ENCODE results near the gene ANKRD16.

The ANKRD16 gene

GRCh38 chr10:5835446-5836095 is 54.1 kb downstream of the ANKRD16 start:
- no peak overlapping the region for H2AFZ ChIP-seq (ENCODE audit: low read depth, low read length)
- ATAC-seq (ENCODE audit: insufficient read depth, low read depth) (no peak), DNase-seq (no peak)
- TF ChIP-seq CTCF (IDR thresholded peaks at IDR 0.05; ENCODE audit: borderline replicate concordance, extremely low read depth, low read length, poor library complexity, severe bottlenecking) (no peak), EZH2 (IDR thresholded peaks at IDR 0.05; ENCODE audit: borderline replicate concordance, low read depth, low read length, severe bottlenecking) (no peak)
- no peaks in the 10 kb centered on the region for H3K9me3 ChIP-seq (ENCODE audit: insufficient read depth, low read length, severe bottlenecking)
- H3K27ac ChIP-seq (ENCODE audit: low read length), result no peak overlapping the region
- H3K36me3 ChIP-seq (ENCODE audit: insufficient read depth, low read length), result no peaks in the 10 kb centered on the region
- H3K4me1 ChIP-seq (ENCODE audit: insufficient read depth, low read length), result no peaks in the 10 kb centered on the region
- H4K20me1 ChIP-seq (ENCODE audit: insufficient read depth, low read length), result no peaks in the 10 kb centered on the region
- no peaks in the 10 kb centered on the region for H3K79me2 ChIP-seq (ENCODE audit: insufficient read depth, low read length)
- H3K9ac ChIP-seq (ENCODE audit: low read depth, low read length), result no peak overlapping the region
- no peaks in the 10 kb centered on the region for H3K27me3 ChIP-seq (ENCODE audit: insufficient read depth, low read length, poor library complexity)
- H3K4me2 ChIP-seq (ENCODE audit: insufficient read depth, low read length), result no peak overlapping the region
- no peak overlapping the region for H3K4me3 ChIP-seq (ENCODE audit: low read depth in 1 of 2, low read length in 2 of 2)

- Histone ChIP-seq H3K4me1 (ENCODE audit: insufficient read depth, low read length) (no peaks in the 10 kb centered on the region), H4K20me1 (ENCODE audit: insufficient read depth, low read length) (no peaks in the 10 kb centered on the region), H2AFZ (ENCODE audit: low read depth, low read length) (no peak overlapping the region), H3K4me3 (ENCODE audit: low read depth in 1 of 2, low read length in 2 of 2) (no peak overlapping the region), H3K27me3 (ENCODE audit: insufficient read depth, low read length, poor library complexity) (no peaks in the 10 kb centered on the region), H3K27ac (ENCODE audit: low read length) (no peak overlapping the region), H3K9ac (ENCODE audit: low read depth, low read length) (no peak overlapping the region), H3K9me3 (ENCODE audit: insufficient read depth, low read length, severe bottlenecking) (no peaks in the 10 kb centered on the region), H3K79me2 (ENCODE audit: insufficient read depth, low read length) (no peaks in the 10 kb centered on the region), H3K36me3 (ENCODE audit: insufficient read depth, low read length) (no peaks in the 10 kb centered on the region), H3K4me2 (ENCODE audit: insufficient read depth, low read length) (no peak overlapping the region)
- no peak for DNase-seq
- TF ChIP-seq CTCF (IDR thresholded peaks at IDR 0.05; ENCODE audit: borderline replicate concordance, extremely low read depth, low read length, poor library complexity, severe bottlenecking), result no peak
- TF ChIP-seq EZH2 (IDR thresholded peaks at IDR 0.05; ENCODE audit: borderline replicate concordance, low read depth, low read length, severe bottlenecking), result no peak
- ATAC-seq (ENCODE audit: insufficient read depth, low read depth), result no peak
These were observed 55.9 kb downstream of the ANKRD16 start for GRCh38 chr10:5833814-5834213.

- DNase-seq (no peak), ATAC-seq (ENCODE audit: insufficient read depth, low read depth) (no peak)
- Histone ChIP-seq H3K27ac (ENCODE audit: low read length) (no peak overlapping the region), H4K20me1 (ENCODE audit: insufficient read depth, low read length) (no peaks in the 10 kb centered on the region), H3K9me3 (ENCODE audit: insufficient read depth, low read length, severe bottlenecking) (no peaks in the 10 kb centered on the region), H3K4me3 (ENCODE audit: low read depth in 1 of 2, low read length in 2 of 2) (no peak overlapping the region), H3K4me1 (ENCODE audit: insufficient read depth, low read length) (no peaks in the 10 kb centered on the region), H3K27me3 (ENCODE audit: insufficient read depth, low read length, poor library complexity) (no peaks in the 10 kb centered on the region), H3K36me3 (ENCODE audit: insufficient read depth, low read length) (no peaks in the 10 kb centered on the region), H2AFZ (ENCODE audit: low read depth, low read length) (no peak overlapping the region), H3K9ac (ENCODE audit: low read depth, low read length) (no peak overlapping the region), H3K4me2 (ENCODE audit: insufficient read depth, low read length) (no peak overlapping the region), H3K79me2 (ENCODE audit: insufficient read depth, low read length) (no peaks in the 10 kb centered on the region)
- no peak for TF ChIP-seq EZH2 (IDR thresholded peaks at IDR 0.05; ENCODE audit: borderline replicate concordance, low read depth, low read length, severe bottlenecking)
- no peak for TF ChIP-seq CTCF (IDR thresholded peaks at IDR 0.05; ENCODE audit: borderline replicate concordance, extremely low read depth, low read length, poor library complexity, severe bottlenecking)
These were observed 56.7 kb downstream of the ANKRD16 start for GRCh38 chr10:5832946-5833345.

- Histone ChIP-seq H3K9ac (ENCODE audit: low read depth, low read length) (no peak overlapping the region), H3K4me3 (ENCODE audit: low read depth in 1 of 2, low read length in 2 of 2) (no peak overlapping the region), H3K9me3 (ENCODE audit: insufficient read depth, low read length, severe bottlenecking) (no peaks in the 10 kb centered on the region), H3K27me3 (ENCODE audit: insufficient read depth, low read length, poor library complexity) (no peaks in the 10 kb centered on the region), H3K4me1 (ENCODE audit: insufficient read depth, low read length) (no peaks in the 10 kb centered on the region), H4K20me1 (ENCODE audit: insufficient read depth, low read length) (no peaks in the 10 kb centered on the region), H3K79me2 (ENCODE audit: insufficient read depth, low read length) (no peaks in the 10 kb centered on the region), H3K27ac (ENCODE audit: low read length) (no peak overlapping the region), H3K4me2 (ENCODE audit: insufficient read depth, low read length) (no peak overlapping the region), H3K36me3 (ENCODE audit: insufficient read depth, low read length) (no peaks in the 10 kb centered on the region), H2AFZ (ENCODE audit: low read depth, low read length) (no peak overlapping the region)
- DNase-seq, result no peak
- TF ChIP-seq EZH2 (IDR thresholded peaks at IDR 0.05; ENCODE audit: borderline replicate concordance, low read depth, low read length, severe bottlenecking) (no peak), CTCF (IDR thresholded peaks at IDR 0.05; ENCODE audit: borderline replicate concordance, extremely low read depth, low read length, poor library complexity, severe bottlenecking) (no peak)
- ATAC-seq (ENCODE audit: insufficient read depth, low read depth), result no peak
These were observed 58.3 kb downstream of the ANKRD16 start for GRCh38 chr10:5831446-5831782.

Measured in DND-41 (cell line).